GM23338 (cell line): ENCODE results near the gene SSNA1. TPM values are rescaled to one million over a fixed set of nuclear protein-coding genes. Genes with fewer than 3 reads are reported as not detected.
A peak's percentile ranks its signal among the peaks of the same experiment; 100 is the strongest.

Source experiments
- ATAC-seq: fragments of 200-7000 bp; cut with Tn5 transposase; 3 replicates; pipeline ENCODE4 v1.9.1; 2020
- DNase-seq: peaks from one replicate; pipeline ENCODE4 v3.0.0-alpha.2; 2015; ENCODE audit warnings: low spot score
- H2AFZ ChIP-seq: fragments of 200-600 bp; sonication (generic); 2 replicates; pipeline ENCODE4 v1.8.0; 2016; ENCODE audit warnings: antibody characterized with exemption, mild to moderate bottlenecking, moderate library complexity
- H3F3A ChIP-seq: fragments of 200-600 bp; sonication (generic); replicated peaks from 2 replicates; pipeline ENCODE4 v1.8.0; 2017; ENCODE audit warnings: antibody characterized with exemption, mixed run types, low read depth
- H3K27ac ChIP-seq: fragments of 200-600 bp; sonication (generic); 2 replicates; pipeline ENCODE4 v1.6.1; 2016; ENCODE audit warnings: low read depth
- H3K27me3 ChIP-seq: fragments of 200-600 bp; sonication (generic); 2 replicates; pipeline ENCODE4 v1.8.0; 2016; ENCODE audit warnings: mild to moderate bottlenecking, mixed run types, moderate library complexity; ENCODE audit not compliant: insufficient read depth
- H3K36me3 ChIP-seq: fragments of 200-600 bp; sonication (generic); 2 replicates; pipeline ENCODE4 v1.8.0; 2016; ENCODE audit warnings: mild to moderate bottlenecking; ENCODE audit not compliant: insufficient read depth
- H3K4me1 ChIP-seq: fragments of 200-600 bp; sonication (generic); 2 replicates; pipeline ENCODE4 v1.8.0; 2016; ENCODE audit warnings: mild to moderate bottlenecking, moderate library complexity; ENCODE audit not compliant: insufficient read depth
- H3K4me2 ChIP-seq: fragments of 200-600 bp; sonication (generic); 2 replicates; pipeline ENCODE4 v1.7.1; 2017; ENCODE audit warnings: mixed run types
- H3K4me3 ChIP-seq: fragments of 200-600 bp; sonication (generic); 2 replicates; pipeline ENCODE4 v1.6.1; 2016; ENCODE audit warnings: mixed run types
- H3K79me2 ChIP-seq: fragments of 200-600 bp; sonication (generic); replicated peaks from 2 replicates; pipeline ENCODE4 v1.8.0; 2017; ENCODE audit warnings: mild to moderate bottlenecking; ENCODE audit not compliant: insufficient read depth
- H3K9me2 ChIP-seq: fragments of 200-600 bp; sonication (generic); 2 replicates; pipeline ENCODE4 v1.8.0; 2017; ENCODE audit not compliant: insufficient read depth
- H4K20me1 ChIP-seq: fragments of 200-600 bp; sonication (generic); replicated peaks from 2 replicates; pipeline ENCODE4 v1.8.0; 2017; ENCODE audit warnings: mild to moderate bottlenecking; ENCODE audit not compliant: insufficient read depth
- H3K27ac Mint-ChIP-seq: 2 replicates; pipeline ENCODE4 v1.8.0; 2020; ENCODE audit warnings: inconsistent platforms, mild to moderate bottlenecking, moderate library complexity, mixed read lengths
- H3K27me3 Mint-ChIP-seq: 3 replicates; pipeline ENCODE4 v1.8.0; 2022; ENCODE audit warnings: low read depth, mild to moderate bottlenecking, moderate library complexity, mixed read lengths, inconsistent platforms; ENCODE audit not compliant: insufficient read depth, poor library complexity
- H3K36me3 Mint-ChIP-seq: 3 replicates; pipeline ENCODE4 v1.8.0; 2021; ENCODE audit warnings: low read depth, mild to moderate bottlenecking, inconsistent platforms, moderate library complexity, mixed read lengths
- H3K4me1 Mint-ChIP-seq: 3 replicates; pipeline ENCODE4 v1.8.0; 2020; ENCODE audit warnings: mild to moderate bottlenecking, inconsistent platforms, mixed read lengths
- H3K4me3 Mint-ChIP-seq: 3 replicates; pipeline ENCODE4 v1.8.0; 2021; ENCODE audit warnings: moderate library complexity, mild to moderate bottlenecking, inconsistent platforms, mixed read lengths
- H3K9me3 Mint-ChIP-seq: 3 replicates; pipeline ENCODE4 v1.8.0; 2020; ENCODE audit warnings: moderate library complexity, mild to moderate bottlenecking, inconsistent platforms, mixed read lengths
- CREB1 ChIP-seq: fragments of 250-450 bp; sonication (Bioruptor Pico); IDR thresholded peaks from 2 replicates; pipeline ENCODE4 v1.5.0; 2020; ENCODE audit warnings: low read depth, mild to moderate bottlenecking, moderate library complexity
- EZH2 ChIP-seq: fragments of 200-600 bp; sonication (generic); IDR thresholded peaks from one replicate; pipeline ENCODE4 v1.8.0; 2017; ENCODE audit warnings: antibody characterized with exemption, mild to moderate bottlenecking, low read depth; ENCODE audit not compliant: unreplicated experiment
- EZH2phosphoT487 ChIP-seq: fragments of 200-600 bp; sonication (generic); IDR thresholded peaks from one replicate; pipeline ENCODE4 v1.8.1; 2018; ENCODE audit warnings: antibody characterized with exemption; ENCODE audit not compliant: unreplicated experiment
- JUNB ChIP-seq: IDR thresholded peaks from one replicate; pipeline ENCODE4 v1.6.1; 2016; ENCODE audit warnings: antibody characterized with exemption; ENCODE audit not compliant: unreplicated experiment
- NANOG ChIP-seq: IDR thresholded peaks from 2 replicates; pipeline ENCODE4 v1.6.1; 2016; ENCODE audit warnings: antibody characterized with exemption, borderline replicate concordance
- POLR2AphosphoS5 ChIP-seq: IDR thresholded peaks from 2 replicates; pipeline ENCODE4 v1.6.1; 2016; ENCODE audit warnings: antibody characterized with exemption, low read depth
- STAT1 ChIP-seq: IDR thresholded peaks from one replicate; pipeline ENCODE4 v1.6.1; 2016; ENCODE audit warnings: antibody characterized with exemption; ENCODE audit not compliant: unreplicated experiment
- ZNF114 ChIP-seq: fragments of 250-450 bp; sonication (Bioruptor Pico); IDR thresholded peaks from 2 replicates; pipeline ENCODE4 v1.5.0; 2020; ENCODE audit warnings: mild to moderate bottlenecking, moderate library complexity
- ZNF331 ChIP-seq: fragments of 250-450 bp; sonication (Bioruptor Pico); IDR thresholded peaks from 2 replicates; pipeline ENCODE4 v1.5.0; 2020; ENCODE audit warnings: low read depth, mild to moderate bottlenecking, moderate library complexity
- polyA plus RNA-seq: library from polyadenylated mRNA; unstranded; fragments of >200 nt; fragmentation: Nextera tagmentation; extraction: Ambion mirVana; gene quantifications from 2 replicates; pipeline ENCODE4 v1.2.1, GENCODE V29; 2016
- total RNA-seq: library from RNA; depleted of rRNA; stranded (reverse); fragments of >200 nt; shearing (Covaris generic); gene quantifications from 2 replicates; pipeline ENCODE4 v1.2.3, GENCODE V29; 2014
- TF ChIP-seq, protein P1 (sequence below): fragments of 250-450 bp; sonication (Bioruptor Pico); IDR thresholded peaks from 2 replicates; pipeline ENCODE4 v1.5.0; 2020; ENCODE audit warnings: mild to moderate bottlenecking, moderate library complexity
- TF ChIP-seq, protein P2 (sequence below): IDR thresholded peaks from one replicate; pipeline ENCODE4 v1.6.1; 2018; ENCODE audit warnings: antibody characterized with exemption; ENCODE audit not compliant: unreplicated experiment
- TF ChIP-seq, protein P3 (sequence below), 2 experiments: fragments of 200-600 bp in 1 of 2; sonication (generic) in 1 of 2; conservative IDR thresholded peaks; 2 replicates each; pipeline versions ENCODE4 v1.5.1 to v1.6.1; 2016 to 2017; ENCODE audit warnings: antibody characterized with exemption in 2 of 2, low read depth in 2 of 2, mild to moderate bottlenecking in 2 of 2, moderate library complexity in 1 of 2
- TF ChIP-seq, protein P4 (sequence below): IDR thresholded peaks from 2 replicates; pipeline ENCODE4 v1.6.1; 2016; ENCODE audit warnings: antibody characterized with exemption

Gene SSNA1
- total and polyA plus RNA-seq, 2 experiments from 2014 or later: 132 to 154 TPM

DNA sequence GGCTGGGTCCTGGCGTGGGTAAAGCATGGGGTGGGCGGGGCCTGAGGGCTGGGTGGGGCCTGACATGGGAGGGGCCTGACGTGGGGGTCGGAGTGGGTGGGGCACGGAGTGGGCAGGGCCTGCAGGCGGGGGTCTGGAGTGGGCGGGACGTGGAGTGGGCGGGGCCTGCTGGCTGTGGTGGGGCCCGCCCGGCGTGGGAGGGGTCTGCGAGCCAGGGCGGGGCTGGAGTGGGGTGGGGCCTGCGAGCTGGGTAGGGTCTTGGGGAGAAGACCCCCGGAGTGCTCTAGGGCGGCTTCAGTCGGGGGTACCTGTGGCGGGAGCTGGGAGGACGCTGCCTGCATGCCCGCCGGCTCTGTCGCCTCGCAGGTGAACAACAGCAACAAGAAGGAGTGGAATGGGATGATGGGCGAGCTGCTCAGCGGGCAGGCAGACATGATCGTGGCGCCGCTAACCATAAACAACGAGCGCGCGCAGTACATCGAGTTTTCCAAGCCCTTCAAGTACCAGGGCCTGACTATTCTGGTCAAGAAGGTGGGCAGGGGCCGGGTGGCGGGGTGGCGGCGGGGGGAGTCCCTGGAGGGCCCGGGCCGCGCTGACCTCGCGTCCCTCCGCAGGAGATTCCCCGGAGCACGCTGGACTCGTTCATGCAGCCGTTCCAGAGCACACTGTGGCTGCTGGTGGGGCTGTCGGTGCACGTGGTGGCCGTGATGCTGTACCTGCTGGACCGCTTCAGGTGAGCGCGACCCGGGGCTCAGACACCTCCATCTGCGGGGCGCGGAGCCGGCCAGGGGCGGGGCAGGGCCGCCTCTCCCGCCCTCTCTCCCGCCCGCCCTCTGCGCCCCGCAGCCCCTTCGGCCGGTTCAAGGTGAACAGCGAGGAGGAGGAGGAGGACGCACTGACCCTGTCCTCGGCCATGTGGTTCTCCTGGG is 26.7 kb upstream of the SSNA1 start:
- Histone ChIP-seq H3K4me3 (peak overlapping the region; percentile 62), H3K27ac (no peak overlapping the region), H3K4me2 (peak overlapping the region; percentile 82), H3K9me2 (no peaks in the 10 kb centered on the region), H3K79me2 (no peaks in the 10 kb centered on the region), H3F3A (peaks cover 4% of the 10 kb centered on the region; the same call in 1 of the 2 replicates), H3K36me3 (no peaks in the 10 kb centered on the region), H2AFZ (peak overlapping the region; percentile 56; the same call in 1 of the 2 replicates), H4K20me1 (no peaks in the 10 kb centered on the region), H3K4me1 (peaks cover 2% of the 10 kb centered on the region; the same call in 1 of the 2 replicates), H3K27me3 (peaks cover 83% of the 10 kb centered on the region)
- H3K4me3 Mint-ChIP-seq: peak overlapping the region; percentile 69
- H3K27me3 Mint-ChIP-seq: peaks cover 88% of the 10 kb centered on the region
- H3K36me3 Mint-ChIP-seq: no peaks in the 10 kb centered on the region
- DNase-seq (peak; percentile 73), ATAC-seq (peak; percentile 32)
- no peaks in the 10 kb centered on the region; the same call in 2 of the 3 replicates for H3K4me1 Mint-ChIP-seq
- H3K27ac Mint-ChIP-seq: no peak overlapping the region
- H3K9me3 Mint-ChIP-seq: no peaks in the 10 kb centered on the region
- TF ChIP-seq, protein P1, sequence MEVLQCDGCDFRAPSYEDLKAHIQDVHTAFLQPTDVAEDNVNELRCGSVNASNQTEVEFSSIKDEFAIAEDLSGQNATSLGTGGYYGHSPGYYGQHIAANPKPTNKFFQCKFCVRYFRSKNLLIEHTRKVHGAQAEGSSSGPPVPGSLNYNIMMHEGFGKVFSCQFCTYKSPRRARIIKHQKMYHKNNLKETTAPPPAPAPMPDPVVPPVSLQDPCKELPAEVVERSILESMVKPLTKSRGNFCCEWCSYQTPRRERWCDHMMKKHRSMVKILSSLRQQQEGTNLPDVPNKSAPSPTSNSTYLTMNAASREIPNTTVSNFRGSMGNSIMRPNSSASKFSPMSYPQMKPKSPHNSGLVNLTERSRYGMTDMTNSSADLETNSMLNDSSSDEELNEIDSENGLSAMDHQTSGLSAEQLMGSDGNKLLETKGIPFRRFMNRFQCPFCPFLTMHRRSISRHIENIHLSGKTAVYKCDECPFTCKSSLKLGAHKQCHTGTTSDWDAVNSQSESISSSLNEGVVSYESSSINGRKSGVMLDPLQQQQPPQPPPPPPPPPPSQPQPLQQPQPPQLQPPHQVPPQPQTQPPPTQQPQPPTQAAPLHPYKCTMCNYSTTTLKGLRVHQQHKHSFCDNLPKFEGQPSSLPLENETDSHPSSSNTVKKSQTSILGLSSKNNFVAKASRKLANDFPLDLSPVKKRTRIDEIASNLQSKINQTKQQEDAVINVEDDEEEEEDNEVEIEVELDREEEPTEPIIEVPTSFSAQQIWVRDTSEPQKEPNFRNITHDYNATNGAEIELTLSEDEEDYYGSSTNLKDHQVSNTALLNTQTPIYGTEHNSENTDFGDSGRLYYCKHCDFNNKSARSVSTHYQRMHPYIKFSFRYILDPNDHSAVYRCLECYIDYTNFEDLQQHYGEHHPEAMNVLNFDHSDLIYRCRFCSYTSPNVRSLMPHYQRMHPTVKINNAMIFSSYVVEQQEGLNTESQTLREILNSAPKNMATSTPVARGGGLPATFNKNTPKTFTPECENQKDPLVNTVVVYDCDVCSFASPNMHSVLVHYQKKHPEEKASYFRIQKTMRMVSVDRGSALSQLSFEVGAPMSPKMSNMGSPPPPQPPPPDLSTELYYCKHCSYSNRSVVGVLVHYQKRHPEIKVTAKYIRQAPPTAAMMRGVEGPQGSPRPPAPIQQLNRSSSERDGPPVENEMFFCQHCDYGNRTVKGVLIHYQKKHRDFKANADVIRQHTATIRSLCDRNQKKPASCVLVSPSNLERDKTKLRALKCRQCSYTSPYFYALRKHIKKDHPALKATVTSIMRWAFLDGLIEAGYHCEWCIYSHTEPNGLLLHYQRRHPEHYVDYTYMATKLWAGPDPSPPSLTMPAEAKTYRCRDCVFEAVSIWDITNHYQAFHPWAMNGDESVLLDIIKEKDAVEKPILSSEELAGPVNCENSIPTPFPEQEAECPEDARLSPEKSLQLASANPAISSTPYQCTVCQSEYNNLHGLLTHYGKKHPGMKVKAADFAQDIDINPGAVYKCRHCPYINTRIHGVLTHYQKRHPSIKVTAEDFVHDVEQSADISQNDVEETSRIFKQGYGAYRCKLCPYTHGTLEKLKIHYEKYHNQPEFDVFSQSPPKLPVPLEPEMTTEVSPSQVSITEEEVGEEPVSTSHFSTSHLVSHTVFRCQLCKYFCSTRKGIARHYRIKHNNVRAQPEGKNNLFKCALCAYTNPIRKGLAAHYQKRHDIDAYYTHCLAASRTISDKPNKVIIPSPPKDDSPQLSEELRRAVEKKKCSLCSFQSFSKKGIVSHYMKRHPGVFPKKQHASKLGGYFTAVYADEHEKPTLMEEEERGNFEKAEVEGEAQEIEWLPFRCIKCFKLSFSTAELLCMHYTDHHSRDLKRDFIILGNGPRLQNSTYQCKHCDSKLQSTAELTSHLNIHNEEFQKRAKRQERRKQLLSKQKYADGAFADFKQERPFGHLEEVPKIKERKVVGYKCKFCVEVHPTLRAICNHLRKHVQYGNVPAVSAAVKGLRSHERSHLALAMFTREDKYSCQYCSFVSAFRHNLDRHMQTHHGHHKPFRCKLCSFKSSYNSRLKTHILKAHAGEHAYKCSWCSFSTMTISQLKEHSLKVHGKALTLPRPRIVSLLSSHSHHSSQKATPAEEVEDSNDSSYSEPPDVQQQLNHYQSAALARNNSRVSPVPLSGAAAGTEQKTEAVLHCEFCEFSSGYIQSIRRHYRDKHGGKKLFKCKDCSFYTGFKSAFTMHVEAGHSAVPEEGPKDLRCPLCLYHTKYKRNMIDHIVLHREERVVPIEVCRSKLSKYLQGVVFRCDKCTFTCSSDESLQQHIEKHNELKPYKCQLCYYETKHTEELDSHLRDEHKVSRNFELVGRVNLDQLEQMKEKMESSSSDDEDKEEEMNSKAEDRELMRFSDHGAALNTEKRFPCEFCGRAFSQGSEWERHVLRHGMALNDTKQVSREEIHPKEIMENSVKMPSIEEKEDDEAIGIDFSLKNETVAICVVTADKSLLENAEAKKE (CRISPR knock-in tag): no peak
- TF ChIP-seq POLR2AphosphoS5: no peak
- TF ChIP-seq ZNF331: no peak
- TF ChIP-seq, protein P2, sequence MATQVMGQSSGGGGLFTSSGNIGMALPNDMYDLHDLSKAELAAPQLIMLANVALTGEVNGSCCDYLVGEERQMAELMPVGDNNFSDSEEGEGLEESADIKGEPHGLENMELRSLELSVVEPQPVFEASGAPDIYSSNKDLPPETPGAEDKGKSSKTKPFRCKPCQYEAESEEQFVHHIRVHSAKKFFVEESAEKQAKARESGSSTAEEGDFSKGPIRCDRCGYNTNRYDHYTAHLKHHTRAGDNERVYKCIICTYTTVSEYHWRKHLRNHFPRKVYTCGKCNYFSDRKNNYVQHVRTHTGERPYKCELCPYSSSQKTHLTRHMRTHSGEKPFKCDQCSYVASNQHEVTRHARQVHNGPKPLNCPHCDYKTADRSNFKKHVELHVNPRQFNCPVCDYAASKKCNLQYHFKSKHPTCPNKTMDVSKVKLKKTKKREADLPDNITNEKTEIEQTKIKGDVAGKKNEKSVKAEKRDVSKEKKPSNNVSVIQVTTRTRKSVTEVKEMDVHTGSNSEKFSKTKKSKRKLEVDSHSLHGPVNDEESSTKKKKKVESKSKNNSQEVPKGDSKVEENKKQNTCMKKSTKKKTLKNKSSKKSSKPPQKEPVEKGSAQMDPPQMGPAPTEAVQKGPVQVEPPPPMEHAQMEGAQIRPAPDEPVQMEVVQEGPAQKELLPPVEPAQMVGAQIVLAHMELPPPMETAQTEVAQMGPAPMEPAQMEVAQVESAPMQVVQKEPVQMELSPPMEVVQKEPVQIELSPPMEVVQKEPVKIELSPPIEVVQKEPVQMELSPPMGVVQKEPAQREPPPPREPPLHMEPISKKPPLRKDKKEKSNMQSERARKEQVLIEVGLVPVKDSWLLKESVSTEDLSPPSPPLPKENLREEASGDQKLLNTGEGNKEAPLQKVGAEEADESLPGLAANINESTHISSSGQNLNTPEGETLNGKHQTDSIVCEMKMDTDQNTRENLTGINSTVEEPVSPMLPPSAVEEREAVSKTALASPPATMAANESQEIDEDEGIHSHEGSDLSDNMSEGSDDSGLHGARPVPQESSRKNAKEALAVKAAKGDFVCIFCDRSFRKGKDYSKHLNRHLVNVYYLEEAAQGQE: no peak
- TF ChIP-seq JUNB: no peak
- no peak for TF ChIP-seq STAT1
- TF ChIP-seq EZH2phosphoT487: no peak
- no peak for TF ChIP-seq ZNF114
- no peak for TF ChIP-seq EZH2
- TF ChIP-seq NANOG: no peak
- TF ChIP-seq, protein P3, sequence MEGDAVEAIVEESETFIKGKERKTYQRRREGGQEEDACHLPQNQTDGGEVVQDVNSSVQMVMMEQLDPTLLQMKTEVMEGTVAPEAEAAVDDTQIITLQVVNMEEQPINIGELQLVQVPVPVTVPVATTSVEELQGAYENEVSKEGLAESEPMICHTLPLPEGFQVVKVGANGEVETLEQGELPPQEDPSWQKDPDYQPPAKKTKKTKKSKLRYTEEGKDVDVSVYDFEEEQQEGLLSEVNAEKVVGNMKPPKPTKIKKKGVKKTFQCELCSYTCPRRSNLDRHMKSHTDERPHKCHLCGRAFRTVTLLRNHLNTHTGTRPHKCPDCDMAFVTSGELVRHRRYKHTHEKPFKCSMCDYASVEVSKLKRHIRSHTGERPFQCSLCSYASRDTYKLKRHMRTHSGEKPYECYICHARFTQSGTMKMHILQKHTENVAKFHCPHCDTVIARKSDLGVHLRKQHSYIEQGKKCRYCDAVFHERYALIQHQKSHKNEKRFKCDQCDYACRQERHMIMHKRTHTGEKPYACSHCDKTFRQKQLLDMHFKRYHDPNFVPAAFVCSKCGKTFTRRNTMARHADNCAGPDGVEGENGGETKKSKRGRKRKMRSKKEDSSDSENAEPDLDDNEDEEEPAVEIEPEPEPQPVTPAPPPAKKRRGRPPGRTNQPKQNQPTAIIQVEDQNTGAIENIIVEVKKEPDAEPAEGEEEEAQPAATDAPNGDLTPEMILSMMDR (conservative IDR thresholded peaks at IDR 0.05; ENCODE audit: low read depth in 2 of 2): no peak
- TF ChIP-seq, protein P4, sequence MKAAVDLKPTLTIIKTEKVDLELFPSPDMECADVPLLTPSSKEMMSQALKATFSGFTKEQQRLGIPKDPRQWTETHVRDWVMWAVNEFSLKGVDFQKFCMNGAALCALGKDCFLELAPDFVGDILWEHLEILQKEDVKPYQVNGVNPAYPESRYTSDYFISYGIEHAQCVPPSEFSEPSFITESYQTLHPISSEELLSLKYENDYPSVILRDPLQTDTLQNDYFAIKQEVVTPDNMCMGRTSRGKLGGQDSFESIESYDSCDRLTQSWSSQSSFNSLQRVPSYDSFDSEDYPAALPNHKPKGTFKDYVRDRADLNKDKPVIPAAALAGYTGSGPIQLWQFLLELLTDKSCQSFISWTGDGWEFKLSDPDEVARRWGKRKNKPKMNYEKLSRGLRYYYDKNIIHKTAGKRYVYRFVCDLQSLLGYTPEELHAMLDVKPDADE: no peak
- TF ChIP-seq CREB1: no peak
